Activated T-helper 1 cell treated with anti-CD3 and anti-CD28 coated beads, Interleukin-12 subunit alpha, Interleukin-12 subunit beta, Interleukin-2, Interleukin-4 antibody, amounts not matched to agents 30 ng/mL and 10 ng/mL and 1 ng/mL, durations not matched to agents 14 hours and 24 hours and 36 hours (primary cell): Measurements from ENCODE around the gene CEP68. TPM values are rescaled to one million over a fixed set of nuclear protein-coding genes. Genes with fewer than 3 reads are reported as not detected.

ENCODE experiments used
- DNase-seq: peaks from one replicate; pipeline ENCODE4 v3.0.0; 2021; ENCODE audit warnings: low spot score
- H3K27ac Mint-ChIP-seq: one replicate; pipeline ENCODE4 v1.8.0; 2021; ENCODE audit warnings: mild to moderate bottlenecking, mixed read lengths
- H3K27me3 Mint-ChIP-seq: one replicate; pipeline ENCODE4 v1.8.0; 2022; ENCODE audit warnings: mild to moderate bottlenecking, moderate library complexity, mixed read lengths; ENCODE audit not compliant: insufficient read depth
- H3K36me3 Mint-ChIP-seq: one replicate; pipeline ENCODE4 v1.8.0; 2021; ENCODE audit warnings: low read depth, mixed read lengths
- H3K4me1 Mint-ChIP-seq: one replicate; pipeline ENCODE4 v1.8.0; 2021; ENCODE audit warnings: low read depth, mixed read lengths
- H3K4me3 Mint-ChIP-seq: one replicate; pipeline ENCODE4 v1.8.0; 2021; ENCODE audit warnings: mild to moderate bottlenecking, moderate library complexity, mixed read lengths
- H3K9me3 Mint-ChIP-seq: one replicate; pipeline ENCODE4 v1.8.0; 2021; ENCODE audit warnings: mixed read lengths
- intact Hi-C: fragments of 100-400 bp; cut with micrococcal nuclease; formaldehyde crosslinking; loops from one replicate; pipeline ENCODE4 v1.15.1; 2024
- total RNA-seq: library from RNA; stranded (reverse); gene quantifications from 2 replicates; pipeline ENCODE4 v1.2.3, GENCODE V29; 2022

CEP68 gene
- total RNA-seq, 1 donor from 2014 or later: 4.0 TPM

DNA sequence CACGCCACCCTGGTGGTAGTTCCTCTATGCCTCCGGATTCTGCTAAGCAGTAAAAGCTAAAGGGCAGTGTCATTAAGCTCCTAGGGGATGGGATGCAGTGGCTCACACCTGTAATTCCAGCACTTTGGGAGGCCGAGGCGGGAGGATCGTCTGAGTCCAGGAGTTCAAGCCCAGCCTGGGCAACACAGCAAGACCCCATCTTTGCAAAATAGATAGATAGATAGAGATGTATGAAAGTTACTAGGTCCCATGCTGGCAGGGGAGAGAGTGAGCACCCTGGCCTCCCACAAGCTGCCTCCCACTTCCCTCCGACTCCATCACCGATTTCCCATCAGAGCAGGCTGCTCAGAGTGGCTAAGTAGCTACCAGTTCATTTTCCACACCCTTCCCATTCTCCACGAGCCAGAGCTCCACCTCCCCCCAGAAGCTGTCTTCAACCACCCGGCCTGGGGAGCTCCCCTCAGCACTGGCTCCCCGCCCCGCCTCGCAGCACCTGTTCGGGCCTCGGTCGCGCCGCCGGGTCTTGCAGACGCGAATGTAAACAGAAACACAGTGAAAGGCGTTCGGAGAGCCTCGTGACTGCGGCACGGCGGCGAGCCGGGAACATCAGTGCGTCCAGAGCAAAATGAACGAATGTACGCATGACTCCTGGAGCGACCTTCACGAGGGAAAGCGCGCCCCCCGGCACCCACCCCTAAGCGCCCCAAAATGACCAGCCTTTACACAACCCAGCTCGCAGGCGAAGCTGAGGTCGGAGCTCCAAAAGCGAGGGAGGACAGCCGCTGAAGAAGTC is 598 bp upstream of the CEP68 start:
- no peaks in the 10 kb centered on the region for H3K9me3 Mint-ChIP-seq
- no peaks in the 10 kb centered on the region for H3K36me3 Mint-ChIP-seq
- peak overlapping the region; percentile 83 for H3K27ac Mint-ChIP-seq
- peaks cover 8% of the 10 kb centered on the region for H3K27me3 Mint-ChIP-seq
- H3K4me1 Mint-ChIP-seq: peaks cover 48% of the 10 kb centered on the region
- intact Hi-C loops: loop anchor here (1.0 to 10.0 kb wide), 13 partner anchors 15 to 1467 kb away; partner anchors contain the start of genes AFTPH, MDH1, SERTAD2 and SPRED2
- peak overlapping the region; percentile 94 for H3K4me3 Mint-ChIP-seq
- no peak for DNase-seq

DNA sequence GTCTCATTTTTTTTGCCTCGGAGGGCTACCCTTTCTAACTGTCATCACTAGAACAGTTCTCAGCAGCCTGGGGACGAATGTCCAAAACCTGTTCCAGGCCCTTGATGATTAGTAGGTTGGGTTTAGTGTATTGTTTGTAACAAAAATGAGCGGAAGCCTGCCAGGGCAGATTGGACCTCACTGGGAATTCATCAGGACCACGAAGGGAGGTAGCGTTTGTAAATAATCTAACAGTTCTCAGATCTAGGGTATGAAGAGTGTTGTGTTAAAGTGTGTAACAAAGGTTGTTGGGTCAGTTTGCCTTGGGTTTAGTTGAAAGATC is 799 bp downstream of the CEP68 start:
- H3K27me3 Mint-ChIP-seq: peaks cover under 1% of the 10 kb centered on the region
- no peak for DNase-seq
- intact Hi-C loops: loop anchor here (1.0 to 10.0 kb wide), 12 partner anchors 73 to 1468 kb away; partner anchors contain the start of genes ACTR2, MDH1, RAB1A and SERTAD2

DNA sequence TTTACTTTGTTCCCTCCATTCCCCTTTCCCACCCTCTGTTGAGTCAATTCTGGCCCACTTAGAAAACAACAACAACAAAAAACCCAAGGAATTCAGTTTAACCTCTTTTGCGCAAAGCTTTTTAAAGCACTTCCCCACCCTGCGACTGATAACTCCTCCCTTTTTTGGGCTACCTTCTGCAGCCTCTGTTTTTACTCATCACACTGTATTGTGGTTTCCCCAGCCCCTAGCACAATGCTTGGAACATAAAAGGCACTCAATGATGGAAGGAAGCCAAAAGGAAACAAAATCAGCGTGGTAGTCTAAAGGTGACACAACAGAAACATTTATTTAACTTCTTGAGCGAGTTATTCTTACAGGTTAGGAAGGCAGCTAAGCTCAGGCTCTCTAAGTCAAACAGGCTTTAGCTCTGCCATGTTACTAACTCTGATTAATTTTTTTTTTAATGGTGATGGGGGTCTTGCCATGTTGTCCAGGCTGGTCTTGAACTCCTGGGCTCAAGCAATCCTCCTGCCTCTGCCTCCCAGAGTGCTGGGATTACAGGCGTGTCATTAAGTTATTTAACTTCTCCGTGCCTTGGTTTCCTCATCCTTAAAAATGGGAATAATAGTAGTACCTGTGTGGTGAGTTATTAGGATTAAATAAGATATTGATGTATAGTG is 1.3 kb downstream of the CEP68 start:
- intact Hi-C loops: loop anchor here (1.0 to 10.0 kb wide), 12 partner anchors 73 to 1469 kb away; partner anchors contain the start of genes ACTR2, MDH1, RAB1A and SERTAD2
- Mint-ChIP-seq H3K9me3 (no peaks in the 10 kb centered on the region), H3K27me3 (no peaks in the 10 kb centered on the region), H3K4me3 (peak overlapping the region; percentile 84), H3K36me3 (no peaks in the 10 kb centered on the region), H3K4me1 (peaks cover 48% of the 10 kb centered on the region), H3K27ac (peak overlapping the region; percentile 84)
- peak; percentile 66 for DNase-seq

More for the DNA sequence above, 799 bp downstream of the CEP68 start:
- H3K27ac Mint-ChIP-seq: peak overlapping the region; percentile 84
- H3K36me3 Mint-ChIP-seq: no peaks in the 10 kb centered on the region
- no peaks in the 10 kb centered on the region for H3K9me3 Mint-ChIP-seq
- H3K4me1 Mint-ChIP-seq: peaks cover 48% of the 10 kb centered on the region
- peak overlapping the region; percentile 84 for H3K4me3 Mint-ChIP-seq

DNA sequence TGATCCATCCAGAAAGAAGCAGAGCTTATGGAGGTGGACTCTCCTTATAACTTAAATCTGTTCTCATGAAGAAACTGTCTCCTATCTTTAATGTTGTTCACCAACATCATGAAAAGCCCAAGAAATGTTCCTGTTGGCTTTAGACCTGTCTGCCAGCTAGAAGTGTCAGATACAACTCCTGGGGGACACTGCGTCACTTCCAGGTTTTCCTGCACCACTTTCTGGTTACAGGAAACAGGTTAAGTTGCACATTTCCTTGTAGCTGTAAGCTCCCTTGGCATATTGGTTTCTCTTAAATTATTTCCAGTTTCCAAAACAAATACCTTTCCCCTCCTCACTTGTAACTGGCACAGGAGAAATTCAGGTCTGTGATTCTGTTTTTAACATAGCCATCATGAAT is 2.9 kb downstream of the CEP68 start:
- peaks cover 4% of the 10 kb centered on the region for H3K27me3 Mint-ChIP-seq
- no peak overlapping the region for H3K4me3 Mint-ChIP-seq
- intact Hi-C loops: loop anchor here (5.0 to 10.0 kb wide), 4 partner anchors 304 to 1044 kb away; partner anchors contain the start of gene VPS54
- DNase-seq: no peak
- H3K36me3 Mint-ChIP-seq: no peaks in the 10 kb centered on the region
- H3K9me3 Mint-ChIP-seq: no peaks in the 10 kb centered on the region
- H3K4me1 Mint-ChIP-seq: peaks cover 45% of the 10 kb centered on the region
- no peak overlapping the region for H3K27ac Mint-ChIP-seq

DNA sequence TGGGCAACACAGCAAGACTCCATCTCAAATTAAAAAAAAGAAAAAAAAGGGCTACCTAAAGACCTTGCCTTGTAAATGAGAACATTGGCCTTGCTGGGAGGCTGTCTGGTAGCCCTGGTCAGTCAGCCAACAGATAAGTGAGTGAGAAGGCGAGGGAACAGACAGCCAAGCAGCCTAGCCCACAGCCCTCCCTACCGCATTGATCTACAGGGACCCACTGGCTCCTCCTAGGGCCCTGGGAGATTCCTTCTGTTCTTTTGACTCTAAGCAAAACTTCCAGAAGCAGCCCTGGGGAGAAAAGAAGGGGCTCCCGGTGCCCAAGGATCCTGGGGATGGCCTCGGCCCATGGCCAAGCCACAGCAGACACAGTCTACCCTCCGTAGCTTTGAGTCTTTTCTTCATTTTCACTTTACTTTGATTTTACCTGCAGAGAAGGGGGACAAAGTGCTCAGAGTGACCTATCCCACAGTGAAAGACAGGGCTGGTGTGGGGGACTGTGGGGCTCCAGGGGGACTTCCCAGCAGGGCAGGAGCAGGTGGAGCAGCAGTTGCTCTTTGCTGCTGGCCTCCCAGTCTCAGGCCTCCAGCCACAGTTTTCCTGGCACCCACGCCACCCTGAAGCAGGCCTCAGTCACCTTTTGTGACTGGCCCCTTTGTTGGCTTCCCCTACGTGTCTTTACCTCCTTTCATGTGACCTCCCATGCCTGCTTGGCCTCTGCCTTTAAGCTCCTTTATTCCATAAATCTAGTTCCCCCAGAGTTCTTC is 5.1 kb downstream of the CEP68 start:
- Mint-ChIP-seq H3K27ac (no peak overlapping the region), H3K27me3 (peaks cover 4% of the 10 kb centered on the region), H3K4me3 (no peak overlapping the region), H3K4me1 (peaks cover 47% of the 10 kb centered on the region), H3K36me3 (no peaks in the 10 kb centered on the region), H3K9me3 (no peaks in the 10 kb centered on the region)
- intact Hi-C loops: no loop called here
- no peak for DNase-seq

DNA sequence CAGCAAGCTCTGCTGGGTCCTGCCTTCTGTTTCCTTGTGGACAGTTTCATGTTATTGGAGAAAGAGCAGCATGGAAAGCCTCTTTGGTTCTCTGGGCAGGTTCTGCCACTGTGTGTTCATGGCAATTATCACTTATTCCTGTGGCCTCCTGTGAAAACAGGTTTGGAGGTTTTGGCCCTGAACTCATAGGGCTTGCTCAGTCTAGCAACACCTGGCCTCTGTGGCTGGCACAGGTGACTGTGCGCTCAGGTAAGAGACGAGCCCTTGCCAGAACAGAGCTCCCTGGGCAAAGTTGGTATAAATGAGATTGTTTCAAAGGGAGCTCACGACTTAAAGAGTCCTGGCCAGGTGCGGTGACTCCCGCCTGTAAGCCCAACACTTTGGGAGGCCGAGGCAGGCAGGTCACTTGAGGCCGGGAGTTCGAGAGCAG is 5.7 kb downstream of the CEP68 start:
- H3K27me3 Mint-ChIP-seq: peaks cover 4% of the 10 kb centered on the region
- H3K4me1 Mint-ChIP-seq: peaks cover 46% of the 10 kb centered on the region
- DNase-seq: no peak
- H3K4me3 Mint-ChIP-seq: no peak overlapping the region
- no peaks in the 10 kb centered on the region for H3K9me3 Mint-ChIP-seq
- H3K27ac Mint-ChIP-seq: no peak overlapping the region
- intact Hi-C loops: no loop called here
- no peaks in the 10 kb centered on the region for H3K36me3 Mint-ChIP-seq

DNA sequence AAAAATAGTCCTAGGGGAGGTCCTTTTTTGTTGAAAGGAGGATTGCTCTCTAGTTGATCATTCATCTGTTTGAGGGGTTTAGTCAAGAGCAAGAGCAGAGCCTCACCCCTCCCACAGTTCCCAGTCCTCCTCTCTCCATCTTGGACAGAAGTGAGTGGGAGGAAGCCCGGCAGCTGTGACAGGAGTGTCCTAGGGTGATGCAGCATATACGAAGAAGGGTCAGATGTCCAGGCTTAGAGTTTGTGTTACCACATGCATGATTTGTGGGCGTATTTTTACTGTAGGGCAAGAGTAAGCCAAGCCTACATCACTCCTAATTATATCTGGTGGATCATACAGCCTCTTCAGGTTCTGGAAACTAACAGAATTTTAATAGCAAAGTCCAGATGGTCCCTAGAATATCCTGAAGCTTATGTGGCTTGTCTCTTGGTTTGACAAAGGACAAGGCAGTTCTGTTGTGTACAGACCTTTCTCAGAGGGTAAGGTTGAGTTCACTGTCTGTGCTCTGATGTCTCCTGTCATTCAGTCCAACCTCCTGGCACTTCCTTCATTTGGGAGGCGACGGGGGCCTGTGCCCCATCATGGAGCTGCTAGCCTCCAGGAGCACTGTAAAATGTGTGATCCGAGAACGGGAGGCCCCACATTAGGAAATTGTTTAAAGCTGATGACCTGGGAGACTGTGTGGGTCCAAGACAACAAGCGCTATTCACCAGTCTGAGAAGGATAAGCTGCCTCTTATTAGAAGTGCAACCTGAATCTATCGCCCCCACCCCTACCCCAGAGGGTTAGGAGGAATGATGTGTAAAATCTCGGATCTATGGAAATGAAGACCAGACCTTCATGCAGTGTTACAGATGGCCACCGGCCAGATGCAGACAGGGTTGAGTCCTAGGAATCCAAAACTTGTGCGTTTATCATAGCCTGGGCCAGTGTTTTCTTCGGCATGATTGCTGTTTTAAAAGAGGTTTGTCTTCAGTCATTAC is 6.9 kb downstream of the CEP68 start:
- H3K36me3 Mint-ChIP-seq: no peaks in the 10 kb centered on the region
- intact Hi-C loops: no loop called here
- H3K4me3 Mint-ChIP-seq: no peak overlapping the region
- DNase-seq: no peak
- peaks cover 4% of the 10 kb centered on the region for H3K27me3 Mint-ChIP-seq
- no peaks in the 10 kb centered on the region for H3K9me3 Mint-ChIP-seq
- peaks cover 42% of the 10 kb centered on the region for H3K4me1 Mint-ChIP-seq
- no peak overlapping the region for H3K27ac Mint-ChIP-seq

DNA sequence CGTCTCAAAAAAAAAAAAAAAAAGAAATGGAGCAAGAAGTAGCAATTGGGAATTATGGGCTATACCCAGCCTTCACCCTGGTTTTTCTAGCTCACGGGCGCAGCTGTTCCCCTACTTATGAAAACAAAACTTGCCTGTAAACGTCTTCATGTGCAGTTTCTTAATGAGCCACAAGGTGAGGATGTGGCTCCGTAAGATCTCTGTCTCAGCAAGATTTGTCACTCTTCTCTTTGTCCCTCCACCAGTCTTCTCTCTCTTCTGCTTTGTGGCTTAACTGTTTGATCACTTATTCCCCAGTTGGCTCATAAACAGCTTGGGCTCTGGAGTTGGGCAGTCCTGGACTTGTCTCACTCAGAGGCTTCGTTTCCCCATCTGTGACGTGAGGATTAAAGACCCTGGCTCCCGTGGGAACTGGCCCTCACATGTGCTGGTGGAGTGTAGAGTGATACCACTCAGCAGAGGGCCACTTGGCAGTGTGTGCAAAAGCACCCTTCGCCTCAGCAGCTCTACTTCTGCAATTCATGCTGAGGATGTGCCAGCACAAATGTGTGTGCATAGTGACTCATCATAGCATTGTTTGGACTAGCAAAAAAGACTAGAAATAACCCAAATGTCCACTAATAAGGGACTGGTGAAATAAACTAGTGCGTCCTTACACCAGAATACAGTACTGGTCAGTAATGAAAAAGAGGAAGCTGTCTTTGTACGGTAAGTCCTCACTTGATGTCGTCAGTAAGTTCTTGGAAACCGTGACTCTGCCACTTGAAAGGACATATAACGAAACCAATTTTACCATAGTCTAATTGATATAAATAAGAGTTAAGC is 8.7 kb downstream of the CEP68 start:
- Mint-ChIP-seq H3K27ac (peak overlapping the region; percentile 68), H3K4me1 (peaks cover 38% of the 10 kb centered on the region), H3K4me3 (no peak overlapping the region), H3K27me3 (peaks cover 4% of the 10 kb centered on the region), H3K9me3 (no peaks in the 10 kb centered on the region), H3K36me3 (no peaks in the 10 kb centered on the region)
- intact Hi-C loops: loop anchor here (1.0 kb wide), 4 partner anchors 65 to 508 kb away; partner anchors contain the start of gene RAB1A
- peak; percentile 38 for DNase-seq

DNA sequence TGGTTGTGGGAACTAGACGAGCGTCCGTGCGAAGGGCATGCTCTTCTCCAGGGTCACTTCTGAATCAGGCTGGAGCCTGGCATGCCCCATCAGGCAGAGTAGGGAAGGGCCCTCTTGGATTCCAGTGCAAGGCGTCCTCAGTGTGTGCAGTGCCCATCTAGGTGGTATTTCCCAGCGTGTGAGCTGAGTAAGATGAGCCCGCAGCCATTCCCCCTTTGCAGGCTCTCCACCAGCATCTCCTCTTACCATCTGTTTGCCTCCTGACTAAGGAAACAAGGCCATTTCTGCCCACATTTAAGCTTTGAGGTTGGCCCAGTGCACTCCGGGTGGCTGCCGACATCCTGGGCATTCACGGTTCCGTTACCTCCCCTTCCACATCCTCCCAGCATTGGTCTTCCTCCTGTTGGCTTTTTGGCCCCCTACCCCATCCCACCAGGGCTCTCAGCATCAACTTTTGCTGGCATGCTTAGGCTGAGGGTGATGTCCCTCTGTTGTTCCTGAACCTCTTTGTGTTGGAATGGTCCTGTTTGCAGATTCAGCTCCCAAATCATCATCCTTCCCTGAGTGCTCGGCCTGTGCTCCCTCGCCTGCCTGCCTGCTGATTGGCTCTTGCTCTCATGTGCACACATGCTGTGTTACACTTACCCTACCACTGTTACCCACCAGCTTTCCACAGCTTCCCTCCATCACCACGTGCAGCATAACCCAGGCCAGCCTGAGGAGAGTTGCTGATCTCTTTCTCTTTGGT is 11.8 kb downstream of the CEP68 start:
- intact Hi-C loops: no loop called here
- Mint-ChIP-seq H3K27ac (no peak overlapping the region), H3K36me3 (no peaks in the 10 kb centered on the region), H3K4me1 (peaks cover 44% of the 10 kb centered on the region), H3K27me3 (peaks cover 4% of the 10 kb centered on the region), H3K9me3 (no peaks in the 10 kb centered on the region), H3K4me3 (no peak overlapping the region)
- DNase-seq: no peak

DNA sequence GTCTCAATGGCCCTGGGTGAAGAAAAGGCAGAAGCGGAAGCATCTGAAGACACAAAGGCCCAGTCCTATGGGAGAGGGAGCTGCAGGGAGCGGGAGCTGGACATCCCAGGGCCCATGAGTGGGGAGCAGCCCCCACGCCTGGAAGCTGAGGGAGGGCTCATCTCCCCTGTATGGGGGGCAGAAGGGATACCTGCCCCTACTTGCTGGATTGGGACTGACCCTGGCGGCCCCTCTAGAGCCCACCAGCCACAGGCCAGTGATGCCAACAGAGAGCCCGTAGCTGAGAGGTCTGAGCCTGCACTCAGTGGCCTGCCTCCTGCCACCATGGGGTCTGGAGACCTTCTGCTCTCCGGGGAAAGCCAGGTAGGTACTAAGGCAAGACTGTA is 13.2 kb downstream of the CEP68 start:
- no peak for DNase-seq
- H3K27ac Mint-ChIP-seq: peak overlapping the region; percentile 21
- peaks cover 3% of the 10 kb centered on the region for H3K36me3 Mint-ChIP-seq
- H3K4me3 Mint-ChIP-seq: no peak overlapping the region
- intact Hi-C loops: no loop called here
- H3K27me3 Mint-ChIP-seq: no peaks in the 10 kb centered on the region
- H3K9me3 Mint-ChIP-seq: no peaks in the 10 kb centered on the region
- H3K4me1 Mint-ChIP-seq: peaks cover 37% of the 10 kb centered on the region
